ENCODE measurements around the gene TBCCD1.

The TBCCD1 gene

GRCh38 chr3:186598108-186598784 is 31.1 kb upstream of the TBCCD1 start:
- POLR2A ChIA-PET: no interaction called here
- DNase-seq (ENCODE audit: extremely low spot score): no peak
- CTCF ChIA-PET: no interaction called here
- TF ChIP-seq CTBP1 (IDR thresholded peaks at IDR 0.05; ENCODE audit: borderline replicate concordance) (no peak), FOXA1 (IDR thresholded peaks at IDR 0.05) (no peak), FOXM1 (IDR thresholded peaks at IDR 0.05; ENCODE audit: borderline replicate concordance) (no peak), FOXK2 (IDR thresholded peaks at IDR 0.05) (no peak), ARNT (IDR thresholded peaks at IDR 0.05) (no peak), TARDBP (IDR thresholded peaks at IDR 0.05) (no peak), L3MBTL2 (conservative IDR thresholded peaks at IDR 0.05) (no peak), NFRKB (IDR thresholded peaks at IDR 0.05) (no peak), SUZ12 (IDR thresholded peaks at IDR 0.05) (no peak), HDGF (IDR thresholded peaks at IDR 0.05; ENCODE audit: borderline replicate concordance) (no peak), BHLHE40 (IDR thresholded peaks at IDR 0.05; ENCODE audit: borderline replicate concordance) (no peak), ELF4 (IDR thresholded peaks at IDR 0.05) (no peak), LEF1 (IDR thresholded peaks at IDR 0.05; ENCODE audit: borderline replicate concordance) (no peak)

- no peak for TF ChIP-seq SUZ12 (IDR thresholded peaks at IDR 0.05)
- ChIA-PET POLR2A (interaction anchor here (1.1 kb wide), 1 partner anchor 188 kb away, joined by 3 read pairs; no protein-coding TSS in a partner anchor), CTCF (interaction anchor here (0.6 to 1.8 kb wide), 4 partner anchors 17 to 895 kb away, joined by 3 to 10 read pairs (median 4); no protein-coding TSS in a partner anchor)
- DNase-seq (ENCODE audit: extremely low spot score): no peak
Observed at GRCh38 chr3:186596568-186597287, 29.6 kb upstream of the TBCCD1 start.

- no peak for TF ChIP-seq NFRKB (IDR thresholded peaks at IDR 0.05)
- no peak for TF ChIP-seq SUZ12 (IDR thresholded peaks at IDR 0.05)
- TF ChIP-seq HDGF (IDR thresholded peaks at IDR 0.05; ENCODE audit: borderline replicate concordance): no peak
- no peak for TF ChIP-seq CTBP1 (IDR thresholded peaks at IDR 0.05; ENCODE audit: borderline replicate concordance)
- no peak for TF ChIP-seq LEF1 (IDR thresholded peaks at IDR 0.05; ENCODE audit: borderline replicate concordance)
- DNase-seq (ENCODE audit: extremely low spot score): no peak
- ChIA-PET CTCF (no interaction called here), POLR2A (no interaction called here)
Observed at GRCh38 chr3:186594591-186595113, 27.5 kb upstream of the TBCCD1 start.

GRCh38 chr3:186593862-186594261 is 26.7 kb upstream of the TBCCD1 start:
- ChIA-PET POLR2A (no interaction called here), CTCF (no interaction called here)
- TF ChIP-seq FOXA1 (IDR thresholded peaks at IDR 0.05) (no peak), SUZ12 (IDR thresholded peaks at IDR 0.05) (no peak), HDGF (IDR thresholded peaks at IDR 0.05; ENCODE audit: borderline replicate concordance) (no peak), LEF1 (IDR thresholded peaks at IDR 0.05; ENCODE audit: borderline replicate concordance) (no peak), ELF4 (IDR thresholded peaks at IDR 0.05) (no peak), BHLHE40 (IDR thresholded peaks at IDR 0.05; ENCODE audit: borderline replicate concordance) (no peak), FOXM1 (IDR thresholded peaks at IDR 0.05; ENCODE audit: borderline replicate concordance) (no peak), ZNF384 (IDR thresholded peaks at IDR 0.05) (no peak), FOXK2 (IDR thresholded peaks at IDR 0.05) (no peak), PKNOX1 (IDR thresholded peaks at IDR 0.05) (no peak), SP1 (IDR thresholded peaks at IDR 0.05) (no peak), CTBP1 (IDR thresholded peaks at IDR 0.05; ENCODE audit: borderline replicate concordance) (no peak), NFRKB (IDR thresholded peaks at IDR 0.05) (no peak), TARDBP (IDR thresholded peaks at IDR 0.05) (no peak), L3MBTL2 (conservative IDR thresholded peaks at IDR 0.05) (no peak), ARNT (IDR thresholded peaks at IDR 0.05) (no peak)
- DNase-seq (ENCODE audit: extremely low spot score): no peak

GRCh38 chr3:186592682-186593081 is 25.5 kb upstream of the TBCCD1 start:
- POLR2A ChIA-PET: no interaction called here
- DNase-seq (ENCODE audit: extremely low spot score): no peak
- CTCF ChIA-PET: no interaction called here
- TF ChIP-seq ZNF384 (IDR thresholded peaks at IDR 0.05) (no peak), TARDBP (IDR thresholded peaks at IDR 0.05) (no peak), BHLHE40 (IDR thresholded peaks at IDR 0.05; ENCODE audit: borderline replicate concordance) (no peak), CTBP1 (IDR thresholded peaks at IDR 0.05; ENCODE audit: borderline replicate concordance) (no peak), FOXA1 (IDR thresholded peaks at IDR 0.05) (no peak), L3MBTL2 (conservative IDR thresholded peaks at IDR 0.05) (no peak), PKNOX1 (IDR thresholded peaks at IDR 0.05) (no peak), LEF1 (IDR thresholded peaks at IDR 0.05; ENCODE audit: borderline replicate concordance) (no peak), FOXK2 (IDR thresholded peaks at IDR 0.05) (no peak), ELF4 (IDR thresholded peaks at IDR 0.05) (no peak), FOXM1 (IDR thresholded peaks at IDR 0.05; ENCODE audit: borderline replicate concordance) (no peak), NFRKB (IDR thresholded peaks at IDR 0.05) (no peak), HDGF (IDR thresholded peaks at IDR 0.05; ENCODE audit: borderline replicate concordance) (no peak), SP1 (IDR thresholded peaks at IDR 0.05) (no peak), SUZ12 (IDR thresholded peaks at IDR 0.05) (no peak), ARNT (IDR thresholded peaks at IDR 0.05) (no peak)

- no peak for DNase-seq (ENCODE audit: extremely low spot score)
- ChIA-PET POLR2A (no interaction called here), CTCF (no interaction called here)
- TF ChIP-seq SP1 (IDR thresholded peaks at IDR 0.05) (no peak), CTBP1 (IDR thresholded peaks at IDR 0.05; ENCODE audit: borderline replicate concordance) (no peak), BHLHE40 (IDR thresholded peaks at IDR 0.05; ENCODE audit: borderline replicate concordance) (no peak), FOXA1 (IDR thresholded peaks at IDR 0.05) (no peak), PKNOX1 (IDR thresholded peaks at IDR 0.05) (no peak), FOXK2 (IDR thresholded peaks at IDR 0.05) (no peak), TARDBP (IDR thresholded peaks at IDR 0.05) (no peak), ARNT (IDR thresholded peaks at IDR 0.05) (no peak), ELF4 (IDR thresholded peaks at IDR 0.05) (no peak), NFRKB (IDR thresholded peaks at IDR 0.05) (no peak), L3MBTL2 (conservative IDR thresholded peaks at IDR 0.05) (no peak), HDGF (IDR thresholded peaks at IDR 0.05; ENCODE audit: borderline replicate concordance) (no peak), FOXM1 (IDR thresholded peaks at IDR 0.05; ENCODE audit: borderline replicate concordance) (no peak), ZNF384 (IDR thresholded peaks at IDR 0.05) (no peak), SUZ12 (IDR thresholded peaks at IDR 0.05) (no peak), LEF1 (IDR thresholded peaks at IDR 0.05; ENCODE audit: borderline replicate concordance) (no peak)
Observed at GRCh38 chr3:186590580-186591295, 23.6 kb upstream of the TBCCD1 start.

All from HEK293T (cell line).